Esophagus squamous epithelium (tissue), 4 donors: ENCODE results near the gene TAB2.

Source experiments
- CTCF ChIP-seq, 6 experiments: fragments of 450-650 bp in 4 of 6; fragments of 200-600 bp in 2 of 6; sonication (generic) in 2 of 6; IDR thresholded peaks; one replicate each; pipeline ENCODE4 v1.5.1; 2016 to 2019; ENCODE audit warnings: antibody characterized with exemption in 6 of 6, mild to moderate bottlenecking in 4 of 6, moderate library complexity in 4 of 6
- POLR2A ChIP-seq, 4 donors: fragments of 450-650 bp; IDR thresholded peaks; one replicate each; pipeline ENCODE4 v1.6.1; 2017; ENCODE audit warnings: antibody characterized with exemption in 4 of 4, mild to moderate bottlenecking in 4 of 4, moderate library complexity in 3 of 4

GRCh38 chr6:149357726-149358538 is 40.4 kb downstream of the TAB2 start:
- TF ChIP-seq POLR2A (IDR thresholded peaks at IDR 0.05) (no peak), CTCF (IDR thresholded peaks at IDR 0.05) (no peak)
